Left hindlimb (tissue), 1 donor: ENCODE results near the gene GLB1L3.

Experiments
- DNase-seq: peaks from one replicate; pipeline ENCODE4 v3.0.0-alpha.2; 2018

The GLB1L3 gene

GRCh38 chr11:134346101-134346975, 70.2 kb downstream of the GLB1L3 start:
- no peak for DNase-seq

GRCh38 chr11:134346976-134347350, 70.8 kb downstream of the GLB1L3 start:
- no peak for DNase-seq

GRCh38 chr11:134347441-134347840, 71.3 kb downstream of the GLB1L3 start:
- DNase-seq, result no peak

- DNase-seq, result no peak
Measured at GRCh38 chr11:134349109-134349801, 73.1 kb downstream of the GLB1L3 start.

- DNase-seq, result no peak
Measured at GRCh38 chr11:134349802-134350355, 73.7 kb downstream of the GLB1L3 start.

- DNase-seq, result no peak
Measured at GRCh38 chr11:134350381-134350780, 74.2 kb downstream of the GLB1L3 start.

GRCh38 chr11:134352111-134352510, 75.9 kb downstream of the GLB1L3 start:
- no peak for DNase-seq

- no peak for DNase-seq
Measured at GRCh38 chr11:134355136-134355535, 79.0 kb downstream of the GLB1L3 start.

GRCh38 chr11:134355656-134356055, 79.5 kb downstream of the GLB1L3 start:
- no peak for DNase-seq

GRCh38 chr11:134356656-134357544, 80.7 kb downstream of the GLB1L3 start:
- DNase-seq, result no peak

GRCh38 chr11:134357545-134357839, 81.3 kb downstream of the GLB1L3 start:
- DNase-seq, result no peak

- DNase-seq, result no peak
Measured at GRCh38 chr11:134358165-134358855, 82.1 kb downstream of the GLB1L3 start.

- no peak for DNase-seq
Measured at GRCh38 chr11:134358856-134359490, 82.8 kb downstream of the GLB1L3 start.

- no peak for DNase-seq
Measured at GRCh38 chr11:134359646-134360045, 83.5 kb downstream of the GLB1L3 start.

GRCh38 chr11:134360050-134360835, 84.1 kb downstream of the GLB1L3 start:
- DNase-seq, result peak; percentile 81

- no peak for DNase-seq
Measured at GRCh38 chr11:134361661-134362060, 85.5 kb downstream of the GLB1L3 start.

GRCh38 chr11:134362192-134362901, 86.2 kb downstream of the GLB1L3 start:
- DNase-seq, result no peak

- DNase-seq, result no peak
Measured at GRCh38 chr11:134363161-134363560, 87.0 kb downstream of the GLB1L3 start.

- no peak for DNase-seq
Measured at GRCh38 chr11:134363592-134363991, 87.4 kb downstream of the GLB1L3 start.

GRCh38 chr11:134364261-134364660, 88.1 kb downstream of the GLB1L3 start:
- no peak for DNase-seq
